NOMO-1 treated with dmso at 0.1 percent for 144 hours (cell line): ENCODE results near the gene SULF2.

Experiments
- DNase-seq: peaks from one replicate; lab custom pipeline; 2025; ENCODE audit not compliant: unreplicated experiment; lab: John Stamatoyannopoulos, UW

SULF2 gene

DNA sequence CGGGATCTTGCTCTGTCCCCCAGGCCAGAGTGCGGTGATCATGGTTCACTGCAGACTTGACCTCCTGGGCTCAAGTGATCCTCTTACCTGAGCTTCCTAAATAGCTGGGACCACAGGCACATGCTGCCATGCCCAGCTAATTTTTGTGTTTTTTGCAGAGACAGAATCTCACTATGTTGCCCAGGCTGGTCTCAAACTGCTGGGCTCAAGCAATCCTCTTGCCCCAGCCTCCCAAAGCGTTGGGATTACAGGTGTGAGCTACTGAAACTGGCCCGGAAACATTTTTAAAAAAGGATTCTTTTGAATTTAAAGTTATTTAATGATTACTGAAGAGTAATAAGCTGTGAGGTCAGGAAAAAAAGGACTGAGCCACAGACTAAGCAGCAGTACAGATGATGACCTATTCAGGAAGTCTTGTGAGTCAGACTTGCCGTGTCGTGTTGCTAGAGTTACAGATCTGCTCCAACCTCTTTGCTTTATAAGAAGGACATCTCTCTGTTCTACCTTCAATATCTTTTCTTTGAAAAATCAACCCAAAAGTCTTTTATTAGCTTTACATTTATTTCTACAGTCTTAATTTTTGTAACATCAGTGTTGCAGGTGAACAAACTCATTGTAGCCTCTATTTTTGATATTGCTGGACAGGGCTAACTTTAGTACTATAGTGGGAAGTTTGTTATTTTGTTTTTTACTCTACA, 174.9 kb downstream of the SULF2 start:
- no peak for DNase-seq

DNA sequence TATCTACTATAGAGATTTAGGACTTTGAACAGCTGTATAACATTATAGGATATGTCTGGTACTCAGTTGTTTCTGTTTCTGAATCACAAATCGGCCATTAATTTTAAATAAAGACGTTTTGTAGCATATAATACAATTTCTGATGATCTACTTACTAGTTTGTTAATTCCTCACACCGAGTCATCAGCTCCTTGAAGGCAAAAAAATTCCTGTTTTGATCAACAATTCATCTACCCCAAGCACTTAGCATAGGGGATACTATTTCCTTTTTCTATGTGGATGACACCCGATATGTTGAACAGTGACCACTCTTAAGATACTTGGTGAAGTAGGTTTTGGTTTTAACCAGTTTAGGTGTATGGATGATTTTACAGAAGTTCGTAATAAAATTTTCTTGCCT, 176.3 kb downstream of the SULF2 start:
- no peak for DNase-seq
